ENCODE data around the gene CTXN2.

GRCh38 chr15:48242015-48242414, 50.5 kb downstream of the CTXN2 start:
- TF ChIP-seq, protein P1, sequence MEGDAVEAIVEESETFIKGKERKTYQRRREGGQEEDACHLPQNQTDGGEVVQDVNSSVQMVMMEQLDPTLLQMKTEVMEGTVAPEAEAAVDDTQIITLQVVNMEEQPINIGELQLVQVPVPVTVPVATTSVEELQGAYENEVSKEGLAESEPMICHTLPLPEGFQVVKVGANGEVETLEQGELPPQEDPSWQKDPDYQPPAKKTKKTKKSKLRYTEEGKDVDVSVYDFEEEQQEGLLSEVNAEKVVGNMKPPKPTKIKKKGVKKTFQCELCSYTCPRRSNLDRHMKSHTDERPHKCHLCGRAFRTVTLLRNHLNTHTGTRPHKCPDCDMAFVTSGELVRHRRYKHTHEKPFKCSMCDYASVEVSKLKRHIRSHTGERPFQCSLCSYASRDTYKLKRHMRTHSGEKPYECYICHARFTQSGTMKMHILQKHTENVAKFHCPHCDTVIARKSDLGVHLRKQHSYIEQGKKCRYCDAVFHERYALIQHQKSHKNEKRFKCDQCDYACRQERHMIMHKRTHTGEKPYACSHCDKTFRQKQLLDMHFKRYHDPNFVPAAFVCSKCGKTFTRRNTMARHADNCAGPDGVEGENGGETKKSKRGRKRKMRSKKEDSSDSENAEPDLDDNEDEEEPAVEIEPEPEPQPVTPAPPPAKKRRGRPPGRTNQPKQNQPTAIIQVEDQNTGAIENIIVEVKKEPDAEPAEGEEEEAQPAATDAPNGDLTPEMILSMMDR (conservative IDR thresholded peaks at IDR 0.05): no peak
- no peak for TF ChIP-seq EZH2 (IDR thresholded peaks at IDR 0.05; ENCODE audit: low read depth)

Data from PC-9 (cell line).